ENCODE results near the gene INAFM2. TPM values are rescaled to one million over a fixed set of nuclear protein-coding genes. Genes with fewer than 3 reads are reported as not detected.

The INAFM2 gene
- total and polyA plus RNA-seq, 9 of the 15 experiments (the other 6 are each of a cell fraction or from before 2014, with no cell fraction given): 11.8 to 43.1 (median 27.2) TPM

- TF ChIP-seq MITF (IDR thresholded peaks at IDR 0.05) (no peak), ETS1 (conservative IDR thresholded peaks at IDR 0.05; ENCODE audit: control insufficient read depth, low read depth, low read length) (no peak), TCF15 (CRISPR knock-in tag; IDR thresholded peaks at IDR 0.05) (no peak), ZFPM2 (CRISPR knock-in tag; IDR thresholded peaks at IDR 0.05) (no peak), THAP7 (CRISPR knock-in tag; IDR thresholded peaks at IDR 0.05) (no peak), PTRF (tag; IDR thresholded peaks at IDR 0.05) (no peak), XRCC5 (IDR thresholded peaks at IDR 0.05; ENCODE audit: low read depth, low read length) (peak; percentile 60; the same call in 1 of the 2 replicates), IFI16 (CRISPR knock-in tag; IDR thresholded peaks at IDR 0.05) (no peak), ID3 (CRISPR knock-in tag; IDR thresholded peaks at IDR 0.05) (no peak), ID3 (tag; IDR thresholded peaks at IDR 0.05) (no peak), MAZ (CRISPR knock-in tag; conservative IDR thresholded peaks at IDR 0.05 in 1 of 2, IDR thresholded peaks at IDR 0.05 in 1 of 2) (peak; percentile 59 to 93; a peak in 3 of 4 replicates), NUFIP1 (IDR thresholded peaks at IDR 0.05; ENCODE audit: partially characterized antibody) (no peak), ZNF184 (CRISPR knock-in tag; IDR thresholded peaks at IDR 0.05) (no peak), SMAD1 (IDR thresholded peaks at IDR 0.05; ENCODE audit: low read depth, low read length, partially characterized antibody) (no peak), DACH1 (IDR thresholded peaks at IDR 0.05; ENCODE audit: partially characterized antibody) (no peak), TARDBP (IDR thresholded peaks at IDR 0.05) (no peak), RAD21 (CRISPR knock-in tag; conservative IDR thresholded peaks at IDR 0.05 in 1 of 2, IDR thresholded peaks at IDR 0.05 in 1 of 2) (peak; percentile 71 to 84), GABPA (tag; conservative IDR thresholded peaks at IDR 0.05; ENCODE audit: low read depth) (no peak), HMG20B (CRISPR knock-in tag; IDR thresholded peaks at IDR 0.05) (no peak), VEZF1 (CRISPR knock-in tag; IDR thresholded peaks at IDR 0.05) (peak; percentile 77)
These were observed 14.7 kb downstream of the INAFM2 start (continued) for GRCh38 chr15:40338041-40338657.

Measured in K562 (cell line).